Gastroesophageal sphincter (tissue), 3 donors: ENCODE results near the gene PSMB7.

Experiments
- CTCF ChIP-seq, 4 experiments: fragments of 200-600 bp in 2 of 4; fragments of 450-650 bp in 2 of 4; sonication (generic) in 1 of 4; IDR thresholded peaks; one replicate each; pipeline ENCODE4 v1.5.1; 2017 to 2019; ENCODE audit warnings: antibody characterized with exemption in 4 of 4, mild to moderate bottlenecking in 2 of 4, moderate library complexity in 2 of 4
- EP300 ChIP-seq: sonication (generic); formaldehyde crosslinking; IDR thresholded peaks from one replicate; pipeline ENCODE4 v1.6.1; 2017; ENCODE audit warnings: antibody characterized with exemption, mild to moderate bottlenecking
- POLR2A ChIP-seq, 2 donors: fragments of 450-650 bp; IDR thresholded peaks; one replicate each; pipeline ENCODE4 v1.6.1; 2017; ENCODE audit warnings: antibody characterized with exemption in 2 of 2, mild to moderate bottlenecking in 2 of 2, moderate library complexity in 1 of 2
- POLR2AphosphoS5 ChIP-seq: sonication (generic); formaldehyde crosslinking; IDR thresholded peaks from one replicate; pipeline ENCODE4 v1.6.1; 2017; ENCODE audit warnings: antibody characterized with exemption

- TF ChIP-seq CTCF (IDR thresholded peaks at IDR 0.05) = no peak
- TF ChIP-seq POLR2A (IDR thresholded peaks at IDR 0.05) = no peak
- no peak for TF ChIP-seq POLR2AphosphoS5
- TF ChIP-seq EP300 = no peak
Measured at GRCh38 chr9:124441291-124441690, 26.0 kb upstream of the PSMB7 start.
